ENCODE measurements around the gene ZNRF2.
"Not testable (repeated sequence)": the region's sequence is repeated elsewhere in the genome, so short reads cannot be mapped to it uniquely, and the experiment has no call there.

Gene ZNRF2

GRCh38 chr7:30363778-30364563, 79.6 kb downstream of the ZNRF2 start:
- no peak for DNase-seq

GRCh38 chr7:30364773-30365172, 80.4 kb downstream of the ZNRF2 start:
- DNase-seq = no peak

DNA sequence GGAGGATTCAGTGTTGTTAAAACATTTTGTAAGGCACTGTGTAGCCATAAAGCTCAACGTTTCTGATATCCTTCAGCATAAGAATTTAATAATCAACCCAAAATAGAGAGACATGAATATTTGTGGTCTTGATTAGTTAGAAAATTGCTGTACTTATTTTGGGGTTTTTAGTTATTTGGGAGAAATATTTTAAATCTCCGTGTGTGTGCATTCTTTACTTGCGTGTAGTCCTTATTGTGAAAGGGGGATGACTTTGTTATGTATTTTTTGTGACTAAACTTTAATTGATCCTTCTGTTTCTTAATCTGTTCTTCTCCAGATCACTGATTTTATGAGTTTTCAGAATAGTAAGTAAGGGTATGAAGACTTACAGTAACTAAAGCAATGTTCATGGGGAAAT, 81.2 kb downstream of the ZNRF2 start:
- DNase-seq = peak; percentile 64

DNA sequence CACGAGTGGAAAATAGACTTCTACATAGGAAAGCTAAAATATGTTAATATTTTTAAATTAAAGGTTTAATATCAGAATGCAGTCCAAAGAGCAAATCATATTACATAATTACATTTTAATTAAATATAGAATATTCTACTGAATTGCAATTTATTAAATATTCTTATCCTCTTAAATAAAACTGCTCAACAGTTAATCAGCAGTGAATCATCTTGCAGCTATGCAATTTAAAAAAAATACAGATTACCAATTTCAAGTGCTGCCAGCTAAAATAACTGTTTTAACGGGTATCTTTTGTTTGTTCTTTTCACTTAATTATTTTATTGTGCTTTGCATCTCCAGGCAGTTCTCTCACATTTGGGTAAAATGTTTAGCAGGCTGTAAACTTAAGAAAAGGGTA, 82.2 kb downstream of the ZNRF2 start:
- DNase-seq = peak; percentile 24

DNA sequence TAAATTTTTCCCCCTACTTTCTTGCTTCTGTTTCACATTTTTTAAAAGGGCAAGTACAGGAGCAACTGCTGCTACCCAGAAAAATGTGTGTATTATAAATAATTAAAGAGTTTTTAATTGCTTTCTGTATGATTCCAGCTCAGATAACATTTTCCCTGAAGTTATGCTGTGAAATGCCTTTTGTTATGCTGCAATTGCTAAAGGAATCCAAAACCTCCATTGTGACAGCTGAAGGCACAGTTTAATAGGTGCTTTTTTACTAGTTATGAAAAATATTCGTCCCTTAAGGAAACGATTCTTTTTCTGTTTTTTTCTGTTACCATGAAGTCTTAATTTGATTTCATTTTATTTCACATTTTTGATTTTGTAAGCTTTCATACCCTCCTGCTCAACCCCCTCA, 83.2 kb downstream of the ZNRF2 start:
- DNase-seq = no peak

DNA sequence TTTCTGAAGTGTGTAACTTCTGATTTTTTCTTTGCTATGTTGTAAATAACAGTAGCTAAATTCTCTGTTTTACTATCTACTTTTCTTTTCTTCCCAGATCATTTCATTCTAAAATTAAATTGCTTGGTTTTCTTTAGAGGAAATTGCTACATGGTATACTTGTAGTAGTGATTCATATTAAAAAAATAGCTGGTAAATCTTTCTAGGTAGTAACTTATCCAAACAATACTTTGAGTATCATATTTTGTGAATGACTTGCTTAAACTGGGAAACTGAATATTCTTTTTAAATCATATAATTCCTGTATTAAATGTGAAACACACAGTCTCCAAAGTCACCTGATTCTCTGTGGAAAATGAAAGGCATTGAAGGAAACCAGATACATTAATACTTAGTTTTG, 85.5 kb downstream of the ZNRF2 start:
- DNase-seq = no peak

DNA sequence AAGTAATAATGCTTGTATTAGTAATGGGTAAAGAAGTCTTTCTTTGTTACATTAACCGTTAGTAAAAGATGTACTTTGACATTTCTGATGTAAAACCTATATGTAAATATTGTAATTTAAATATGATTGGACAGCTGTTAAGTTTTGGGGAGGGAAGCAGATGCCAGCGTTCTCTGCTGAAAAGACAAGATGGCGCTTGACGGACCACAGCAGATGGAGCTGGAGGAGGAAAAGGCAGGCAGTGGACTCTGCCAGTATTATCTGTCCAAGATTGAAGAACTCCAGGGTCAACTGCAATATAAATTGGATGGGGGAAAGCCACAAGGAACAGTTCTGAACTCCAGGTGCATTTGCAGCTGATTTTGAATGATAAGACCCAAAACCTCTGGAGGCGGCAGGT, 86.9 kb downstream of the ZNRF2 start:
- no peak for DNase-seq

- no peak for DNase-seq
These were observed 93.9 kb downstream of the ZNRF2 start for GRCh38 chr7:30378275-30378674.

DNA sequence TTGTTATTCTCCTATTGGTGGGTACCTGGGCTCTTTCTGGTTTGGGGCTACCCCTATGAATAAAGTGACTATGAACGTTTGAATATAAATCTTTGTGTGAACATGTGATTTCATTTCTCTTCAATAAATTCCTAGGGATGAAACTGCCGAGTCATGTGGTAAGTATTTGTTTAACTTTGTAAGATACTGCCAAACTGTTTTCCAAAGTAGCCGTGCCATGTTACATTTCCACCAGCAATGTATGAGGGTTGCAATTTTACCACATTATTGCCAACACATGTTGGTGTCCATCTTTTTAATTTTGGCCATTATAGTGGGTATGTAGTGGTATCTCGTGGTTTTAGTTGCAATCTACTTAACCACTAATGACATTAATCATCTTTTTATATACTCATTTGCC, 94.7 kb downstream of the ZNRF2 start:
- DNase-seq = peak; percentile 35

DNA sequence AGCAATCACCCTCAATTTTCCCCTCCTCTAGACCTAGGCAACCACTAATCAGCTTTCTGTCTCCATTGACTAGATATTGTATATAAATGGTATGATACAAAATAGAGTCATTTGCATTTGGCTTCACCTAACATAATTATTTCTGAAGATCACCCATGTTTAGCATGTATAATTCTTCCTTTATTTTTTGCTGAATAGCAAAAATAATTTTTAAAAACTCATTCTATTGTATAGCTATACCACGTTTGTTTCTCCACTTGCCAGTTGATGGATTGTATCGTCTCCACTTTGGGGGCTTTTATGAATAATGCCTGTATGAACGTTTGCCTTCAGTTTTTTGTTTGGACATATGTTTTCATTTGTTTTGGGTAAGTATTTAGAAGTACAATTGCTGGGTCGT, 95.3 kb downstream of the ZNRF2 start:
- no peak for DNase-seq

DNA sequence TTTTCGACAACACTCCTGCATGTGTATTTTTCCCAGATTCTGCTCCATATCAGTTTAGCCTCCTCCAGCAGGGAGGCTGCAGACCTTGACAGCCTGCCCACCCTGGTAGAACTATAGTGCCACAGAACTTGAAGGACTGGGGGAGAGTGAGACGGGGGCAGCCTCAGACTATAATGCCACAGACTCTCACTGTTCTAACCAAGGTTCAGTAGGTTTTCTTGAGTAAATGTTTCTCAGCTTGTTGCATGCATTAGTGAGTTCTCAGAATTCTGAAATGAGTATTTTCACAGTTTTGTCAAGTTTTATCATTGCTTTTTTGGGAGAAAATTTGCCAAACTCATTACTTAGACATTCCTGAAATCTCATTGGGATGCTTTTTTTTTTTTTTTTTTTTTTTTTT, 95.9 kb downstream of the ZNRF2 start:
- no peak for DNase-seq

GRCh38 chr7:30380824-30381223, 96.4 kb downstream of the ZNRF2 start:
- not testable (repeated sequence) for DNase-seq

GRCh38 chr7:30382607-30383006, 98.2 kb downstream of the ZNRF2 start:
- no peak for DNase-seq

GRCh38 chr7:30389791-30390190, 105.4 kb downstream of the ZNRF2 start:
- DNase-seq = no peak

- no peak for DNase-seq
These were observed 106.6 kb downstream of the ZNRF2 start for GRCh38 chr7:30390736-30391636.

GRCh38 chr7:30391806-30392205, 107.4 kb downstream of the ZNRF2 start:
- no peak for DNase-seq

GRCh38 chr7:30395676-30396075, 111.3 kb downstream of the ZNRF2 start:
- no peak for DNase-seq

DNA sequence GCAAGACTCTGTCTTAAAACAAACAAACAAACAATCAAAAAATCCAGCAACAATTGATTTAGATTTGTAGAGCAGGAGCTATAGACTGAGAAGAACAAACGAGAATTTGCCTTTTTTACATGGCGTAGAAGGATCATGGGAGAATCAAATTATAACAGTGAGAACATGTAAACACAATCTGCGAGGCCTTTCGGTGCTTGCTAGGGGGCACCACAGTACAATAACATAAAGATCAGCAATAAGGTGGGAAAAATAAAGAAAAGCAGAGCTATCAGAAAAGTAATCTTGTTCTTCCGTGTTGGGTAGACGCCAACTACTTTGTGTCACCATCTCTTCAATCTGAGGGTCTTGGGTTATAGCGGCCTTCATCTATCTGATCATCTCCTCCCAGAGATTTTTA, 112.0 kb downstream of the ZNRF2 start:
- DNase-seq = peak; percentile 8

- no peak for DNase-seq
These were observed 119.1 kb downstream of the ZNRF2 start for GRCh38 chr7:30403477-30403876.

DNA sequence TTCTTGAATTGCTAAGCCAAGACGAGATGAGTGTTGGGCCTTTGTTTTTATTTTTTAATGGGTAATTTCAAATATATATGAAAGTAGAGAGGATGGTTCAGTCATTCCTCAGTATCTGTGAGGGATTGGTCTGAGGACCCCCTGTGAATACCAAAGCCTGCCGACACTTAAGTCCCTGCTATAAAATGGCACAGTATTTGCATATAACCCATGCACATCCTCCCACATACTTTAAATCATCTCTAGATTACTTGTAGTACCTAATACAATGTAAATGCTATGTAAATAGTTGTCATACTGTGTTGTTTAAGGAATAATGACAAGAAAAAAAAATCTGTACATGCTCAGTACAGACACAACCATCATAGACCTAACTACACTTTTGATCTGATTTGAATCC, 120.8 kb downstream of the ZNRF2 start:
- DNase-seq = no peak

- DNase-seq = no peak
These were observed 122.4 kb downstream of the ZNRF2 start for GRCh38 chr7:30406664-30407425.

- no peak for DNase-seq
These were observed 126.8 kb downstream of the ZNRF2 start for GRCh38 chr7:30411173-30411572.

GRCh38 chr7:30411897-30412296, 127.5 kb downstream of the ZNRF2 start:
- no peak for DNase-seq
